Non-pigmented ciliary epithelial cell (primary cell): Measurements from ENCODE around the gene GTF2H4.

Experiments
- DNase-seq: peaks from one replicate; pipeline ENCODE4 v3.0.0-alpha.2; 2010; ENCODE audit warnings: low read depth

Gene GTF2H4

GRCh38 chr6:30960907-30961673 lies 53.1 kb downstream of the GTF2H4 start:
- no peak for DNase-seq

GRCh38 chr6:30962716-30963115 lies 54.7 kb downstream of the GTF2H4 start:
- no peak for DNase-seq

GRCh38 chr6:30963641-30964040 lies 55.6 kb downstream of the GTF2H4 start:
- DNase-seq = no peak
